ENCODE measurements around the gene SCAMP1.
"Not testable (repeated sequence)": the region's sequence is repeated elsewhere in the genome, so short reads cannot be mapped to it uniquely, and the experiment has no call there.

Gene SCAMP1

GRCh38 chr5:78424665-78425064, 64.2 kb downstream of the SCAMP1 start:
- DNase-seq (ENCODE audit: low read depth): no peak

GRCh38 chr5:78429332-78429980, 69.0 kb downstream of the SCAMP1 start:
- DNase-seq (ENCODE audit: low read depth): no peak

GRCh38 chr5:78430866-78431265, 70.4 kb downstream of the SCAMP1 start:
- DNase-seq (ENCODE audit: low read depth): no peak

- no peak for DNase-seq (ENCODE audit: low read depth)
Measured at GRCh38 chr5:78433972-78434371, 73.6 kb downstream of the SCAMP1 start.

GRCh38 chr5:78447775-78448424, 87.5 kb downstream of the SCAMP1 start:
- DNase-seq (ENCODE audit: low read depth): no peak

- DNase-seq (ENCODE audit: low read depth): no peak
Measured at GRCh38 chr5:78449103-78449502, 88.7 kb downstream of the SCAMP1 start.

GRCh38 chr5:78457507-78457906, 97.1 kb downstream of the SCAMP1 start:
- not testable (repeated sequence) for DNase-seq (ENCODE audit: low read depth)

DNA sequence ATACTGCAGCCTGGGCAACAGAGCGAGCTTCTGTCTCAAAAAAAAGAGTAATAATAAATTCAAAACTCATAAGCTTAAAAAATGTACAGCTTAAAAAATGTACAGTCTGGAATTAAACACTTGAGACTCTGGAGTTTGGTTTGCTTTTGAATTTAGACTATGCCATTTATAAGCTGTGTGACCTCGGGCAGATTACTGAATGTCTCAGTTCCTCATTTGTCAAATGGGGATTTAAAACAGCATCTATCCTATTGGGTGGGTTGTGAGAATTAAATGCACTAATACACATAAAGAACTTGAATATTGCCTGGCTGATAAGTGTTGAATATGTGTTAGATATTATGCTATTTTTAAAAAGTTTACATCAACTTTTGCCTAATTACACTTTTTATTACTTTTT, 98.4 kb downstream of the SCAMP1 start:
- DNase-seq (ENCODE audit: low read depth): no peak

GRCh38 chr5:78467140-78467539, 106.7 kb downstream of the SCAMP1 start:
- DNase-seq (ENCODE audit: low read depth): no peak

- DNase-seq (ENCODE audit: low read depth): peak; percentile 5
Measured at GRCh38 chr5:78467752-78468357, 107.4 kb downstream of the SCAMP1 start.

DNA sequence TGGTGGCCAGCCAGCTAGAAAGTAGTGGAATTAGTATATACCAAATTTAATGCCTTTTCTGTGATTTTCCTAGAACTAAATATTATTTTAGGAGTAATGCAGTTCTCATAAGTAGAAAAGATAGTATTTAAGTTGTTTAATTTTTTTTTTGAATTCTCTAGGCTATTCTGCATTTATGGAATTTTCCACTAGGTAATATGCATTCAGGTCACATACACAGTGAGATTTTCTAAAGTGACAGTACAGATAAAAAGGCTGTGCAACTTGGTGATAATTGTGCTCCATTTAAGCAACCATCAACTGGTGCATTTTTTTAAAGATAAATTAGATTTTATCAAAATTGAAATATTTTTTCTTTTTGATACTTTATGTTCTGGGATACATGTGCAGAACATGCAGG, 111.5 kb downstream of the SCAMP1 start:
- no peak for DNase-seq (ENCODE audit: low read depth)

DNA sequence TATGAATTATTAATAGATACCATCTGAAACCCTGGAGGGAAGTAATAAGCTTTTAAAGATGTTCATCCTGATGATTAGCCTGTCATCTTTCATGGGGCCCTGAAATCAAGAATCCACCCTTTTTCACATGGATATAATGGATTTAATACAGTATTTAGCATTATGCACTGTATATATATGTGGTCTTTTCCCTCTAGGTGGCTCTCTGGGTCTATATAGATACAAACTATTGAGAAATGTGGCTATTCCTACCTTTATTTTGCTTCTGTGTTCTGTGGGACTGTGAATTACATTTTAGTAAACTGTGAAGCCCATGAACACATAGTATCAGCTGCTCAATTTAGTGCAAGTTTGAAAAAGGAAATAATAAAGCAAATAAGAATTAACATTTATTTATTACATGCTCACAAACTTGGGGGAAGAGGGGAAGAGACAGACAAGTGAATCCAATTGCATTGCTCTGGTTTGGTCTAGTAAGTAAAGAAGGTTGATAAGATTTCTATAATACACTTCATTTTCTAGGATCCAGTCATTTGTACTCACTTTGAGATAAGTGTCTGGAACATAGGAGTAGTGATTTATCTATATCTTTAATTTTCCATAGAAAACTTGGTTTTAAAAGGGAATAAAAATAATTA, 112.2 kb downstream of the SCAMP1 start:
- DNase-seq (ENCODE audit: low read depth): no peak

- no peak for DNase-seq (ENCODE audit: low read depth)
Measured at GRCh38 chr5:78473751-78474150, 113.3 kb downstream of the SCAMP1 start.

- DNase-seq (ENCODE audit: low read depth): no peak
Measured at GRCh38 chr5:78475370-78475769, 115.0 kb downstream of the SCAMP1 start.

GRCh38 chr5:78476795-78477194, 116.4 kb downstream of the SCAMP1 start:
- DNase-seq (ENCODE audit: low read depth): no peak

GRCh38 chr5:78482948-78483347, 122.5 kb downstream of the SCAMP1 start:
- DNase-seq (ENCODE audit: low read depth): no peak

- peak; percentile 32 for DNase-seq (ENCODE audit: low read depth)
Measured at GRCh38 chr5:78483809-78484521, 123.5 kb downstream of the SCAMP1 start.

GRCh38 chr5:78486218-78486617, 125.8 kb downstream of the SCAMP1 start:
- DNase-seq (ENCODE audit: low read depth): no peak

DNA sequence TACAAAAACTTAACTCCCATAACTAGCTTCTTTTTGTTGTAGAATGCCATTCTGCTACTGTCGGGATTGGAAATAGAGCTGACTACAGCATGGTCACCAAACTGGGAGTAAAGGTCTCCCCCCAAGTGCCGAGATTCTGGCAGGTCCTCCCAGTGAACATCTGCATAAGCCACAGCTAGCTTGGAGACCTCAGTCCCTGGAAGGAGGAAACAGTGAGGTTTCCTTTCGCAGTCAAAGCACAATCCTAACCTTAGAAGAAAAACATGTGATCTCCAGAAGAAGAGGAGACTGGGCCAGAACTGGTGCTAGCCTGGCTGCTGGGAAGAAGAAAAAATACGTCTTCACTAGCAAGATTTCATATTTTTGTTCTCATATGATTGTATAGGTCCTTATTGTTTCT, 127.4 kb downstream of the SCAMP1 start:
- no peak for DNase-seq (ENCODE audit: low read depth)

DNA sequence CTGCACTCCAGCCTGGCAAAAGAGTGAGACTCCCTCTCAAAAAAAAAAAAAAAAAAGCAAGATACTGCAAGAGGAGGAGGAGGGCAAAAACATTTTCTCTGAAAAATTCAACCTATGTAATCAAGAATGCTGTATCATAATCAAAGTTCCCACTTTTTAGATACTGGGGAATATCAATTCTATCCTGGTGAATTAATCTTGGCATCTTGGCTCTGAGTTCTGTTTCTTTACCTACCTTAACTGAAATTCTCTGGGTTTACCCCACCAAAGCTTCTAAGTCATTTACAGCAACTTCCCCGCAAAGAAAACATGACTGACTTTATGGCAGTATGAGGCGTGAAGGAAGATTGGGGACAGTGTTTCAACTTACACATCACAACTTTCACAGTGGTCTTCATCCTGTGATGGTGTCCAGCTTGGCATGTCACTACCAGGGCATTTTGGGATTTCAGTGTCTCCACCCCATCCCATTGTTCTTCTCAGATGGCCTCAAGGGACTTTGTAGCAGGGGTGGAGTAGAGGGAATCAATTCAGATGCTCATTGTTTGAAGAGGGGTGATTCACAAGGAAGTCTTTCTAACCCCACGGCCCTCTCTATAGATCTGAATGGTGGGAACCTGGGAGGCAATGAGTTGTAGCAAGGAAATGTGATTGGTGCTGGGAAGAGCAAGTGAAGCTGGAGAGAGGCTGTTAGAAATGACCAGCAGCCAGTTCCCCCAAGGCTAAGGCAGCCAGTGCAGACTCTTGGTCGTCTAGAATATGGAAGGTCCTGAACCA, 130.5 kb downstream of the SCAMP1 start:
- DNase-seq (ENCODE audit: low read depth): no peak

- DNase-seq (ENCODE audit: low read depth): no peak
Measured at GRCh38 chr5:78492224-78492623, 131.8 kb downstream of the SCAMP1 start.

DNA sequence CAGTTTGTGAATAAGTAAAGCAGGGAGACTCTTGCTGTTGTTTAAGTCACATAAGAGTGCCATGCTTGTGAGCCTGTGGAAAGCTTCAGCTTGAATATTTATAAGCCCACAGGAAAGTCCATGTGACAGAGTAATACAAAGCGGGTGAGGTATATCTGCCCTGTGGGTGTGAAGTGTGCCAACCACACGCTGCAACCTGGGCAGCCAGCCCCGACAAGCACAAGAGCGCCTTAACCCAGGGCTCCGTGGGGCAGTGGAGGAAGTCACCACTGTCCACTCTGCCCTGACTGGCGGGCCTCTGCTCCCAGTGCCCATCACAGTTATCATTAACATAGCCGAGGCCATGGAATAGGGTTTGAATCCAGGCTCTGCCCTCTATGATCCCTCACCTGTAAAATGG, 132.2 kb downstream of the SCAMP1 start:
- no peak for DNase-seq (ENCODE audit: low read depth)
